AG04450 (cell line): ENCODE measurements around the gene HMGXB3. TPM values are rescaled to one million over a fixed set of nuclear protein-coding genes. Genes with fewer than 3 reads are reported as not detected.

Experiments
- CTCF ChIA-PET: fragments of 300-600, 350-600 bp; formaldehyde crosslinking; extraction: SDS; loops from one replicate; lab custom pipeline; 2022; ENCODE audit warnings: antibody characterized with exemption, inconsistent platforms; lab: Charles Lee
- POLR2A ChIA-PET: fragments of 350-600 bp; formaldehyde crosslinking; extraction: SDS; loops from one replicate; lab custom pipeline; 2021; ENCODE audit warnings: antibody characterized with exemption, inconsistent platforms; lab: Yijun Ruan, JAX
- DNase-seq: peaks from one replicate; pipeline ENCODE4 v3.0.0-alpha.2; 2011; ENCODE audit warnings: low read depth, low spot score
- H3K27ac ChIP-seq: one replicate; pipeline ENCODE4 v1.5.1; 2012; ENCODE audit warnings: low read depth, low read length, control low read depth
- H3K27me3 ChIP-seq: one replicate; pipeline ENCODE4 v1.6.0; 2012; ENCODE audit warnings: low read length; ENCODE audit not compliant: control insufficient read depth, insufficient read depth
- H3K4me3 ChIP-seq: 2 replicates; pipeline ENCODE4 v1.5.1; 2011; ENCODE audit warnings: mild to moderate bottlenecking, low read depth, low read length, control low read depth
- H3K9me3 ChIP-seq: 2 replicates; pipeline ENCODE4 v1.5.1; 2012; ENCODE audit warnings: low read length; ENCODE audit not compliant: control insufficient read depth, insufficient read depth
- CTCF ChIP-seq: IDR thresholded peaks from 2 replicates; pipeline ENCODE4 v1.5.1; 2011; ENCODE audit warnings: low read depth, low read length, control low read depth, inconsistent platforms
- polyA plus RNA-seq: library from polyadenylated mRNA; depleted of rRNA; stranded (reverse); fragments of >200 nt; gene quantifications from 2 replicates; pipeline ENCODE4 v1.2.3, GENCODE V29; 2011

HMGXB3 gene
- polyA plus RNA-seq, 1 experiment: 37.0 TPM

- ChIA-PET POLR2A (interaction anchor here (0.5 kb wide), 1 partner anchor 413 kb away, joined by 4 read pairs; no protein-coding TSS in a partner anchor), CTCF (interaction anchor here (1.1 kb wide), 1 partner anchor 109 kb away, joined by 4 read pairs; no protein-coding TSS in a partner anchor)
- Histone ChIP-seq H3K9me3 (no peaks in the 10 kb centered on the region; the same call in 1 of the 2 replicates), H3K4me3 (no peak overlapping the region), H3K27me3 (no peaks in the 10 kb centered on the region), H3K27ac (peak overlapping the region; percentile 11)
- DNase-seq: no peak
- no peak for TF ChIP-seq CTCF
These were observed 53.3 kb downstream of the HMGXB3 start for GRCh38 chr5:150053713-150054392.

GRCh38 chr5:150054569-150054968 lies 54.0 kb downstream of the HMGXB3 start:
- Histone ChIP-seq H3K9me3 (no peaks in the 10 kb centered on the region; the same call in 1 of the 2 replicates), H3K27ac (no peak overlapping the region), H3K4me3 (no peak overlapping the region), H3K27me3 (no peaks in the 10 kb centered on the region)
- ChIA-PET POLR2A (no interaction called here), CTCF (interaction anchor here (0.6 kb wide), 1 partner anchor 128 kb away, joined by 3 read pairs; no protein-coding TSS in a partner anchor)
- no peak for DNase-seq
- TF ChIP-seq CTCF: no peak

GRCh38 chr5:150055326-150056074 lies 55.0 kb downstream of the HMGXB3 start:
- Histone ChIP-seq H3K4me3 (no peak overlapping the region), H3K9me3 (no peaks in the 10 kb centered on the region; the same call in 1 of the 2 replicates), H3K27ac (no peak overlapping the region), H3K27me3 (no peaks in the 10 kb centered on the region)
- POLR2A ChIA-PET: no interaction called here
- CTCF ChIA-PET: interaction anchor here (0.6 kb wide), 2 partner anchors 129 to 295 kb away, joined by 3 to 9 read pairs; no protein-coding TSS in a partner anchor
- TF ChIP-seq CTCF: no peak
- no peak for DNase-seq

DNA sequence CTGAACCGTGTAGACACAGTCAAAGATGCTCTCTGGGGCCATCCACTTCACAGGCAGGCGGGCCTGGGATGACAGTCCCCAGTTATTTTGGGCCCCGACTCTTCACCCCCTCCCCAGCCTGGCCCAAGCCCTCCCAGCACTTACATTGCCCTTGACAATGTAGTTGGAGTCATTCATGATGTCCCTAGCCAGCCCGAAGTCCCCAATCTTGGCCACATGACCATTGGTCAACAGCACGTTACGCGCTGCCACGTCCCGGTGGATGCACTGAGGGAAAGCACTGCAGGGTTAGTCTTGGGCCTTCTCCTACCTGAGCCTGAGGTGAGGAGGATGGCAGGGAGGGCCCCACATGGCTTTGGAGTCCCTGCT lies 55.5 kb downstream of the HMGXB3 start:
- H3K27me3 ChIP-seq: no peaks in the 10 kb centered on the region
- no peaks in the 10 kb centered on the region; the same call in 1 of the 2 replicates for H3K9me3 ChIP-seq
- TF ChIP-seq CTCF: no peak
- ChIA-PET POLR2A (no interaction called here), CTCF (no interaction called here)
- H3K4me3 ChIP-seq: no peak overlapping the region
- no peak overlapping the region for H3K27ac ChIP-seq
- DNase-seq: no peak

DNA sequence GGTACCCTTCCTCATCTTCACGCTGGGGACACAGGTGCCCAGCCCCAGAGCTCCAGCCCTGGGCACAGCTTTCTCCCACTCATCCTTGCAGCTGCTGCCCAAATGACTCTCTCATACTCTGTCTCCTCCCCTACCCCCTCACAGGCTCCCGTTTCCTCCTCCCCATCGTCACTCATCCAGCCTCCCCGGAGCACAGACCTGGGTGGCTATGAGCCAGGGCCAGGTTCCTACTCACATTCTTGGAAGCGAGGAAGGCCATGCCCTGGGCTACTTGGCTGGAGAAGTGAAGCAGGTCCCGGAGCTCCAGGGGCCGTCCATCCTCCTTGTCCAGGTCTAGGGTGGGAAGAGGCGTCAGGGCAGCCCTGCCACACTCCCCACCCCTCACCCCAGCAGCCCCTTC lies 56.5 kb downstream of the HMGXB3 start:
- TF ChIP-seq CTCF: no peak
- DNase-seq: no peak
- ChIA-PET POLR2A (no interaction called here), CTCF (no interaction called here)
- Histone ChIP-seq H3K27me3 (no peaks in the 10 kb centered on the region), H3K27ac (no peak overlapping the region), H3K9me3 (no peaks in the 10 kb centered on the region; the same call in 1 of the 2 replicates), H3K4me3 (no peak overlapping the region)
